ENCODE results near the gene NKX6-1.

The NKX6-1 gene

DNA sequence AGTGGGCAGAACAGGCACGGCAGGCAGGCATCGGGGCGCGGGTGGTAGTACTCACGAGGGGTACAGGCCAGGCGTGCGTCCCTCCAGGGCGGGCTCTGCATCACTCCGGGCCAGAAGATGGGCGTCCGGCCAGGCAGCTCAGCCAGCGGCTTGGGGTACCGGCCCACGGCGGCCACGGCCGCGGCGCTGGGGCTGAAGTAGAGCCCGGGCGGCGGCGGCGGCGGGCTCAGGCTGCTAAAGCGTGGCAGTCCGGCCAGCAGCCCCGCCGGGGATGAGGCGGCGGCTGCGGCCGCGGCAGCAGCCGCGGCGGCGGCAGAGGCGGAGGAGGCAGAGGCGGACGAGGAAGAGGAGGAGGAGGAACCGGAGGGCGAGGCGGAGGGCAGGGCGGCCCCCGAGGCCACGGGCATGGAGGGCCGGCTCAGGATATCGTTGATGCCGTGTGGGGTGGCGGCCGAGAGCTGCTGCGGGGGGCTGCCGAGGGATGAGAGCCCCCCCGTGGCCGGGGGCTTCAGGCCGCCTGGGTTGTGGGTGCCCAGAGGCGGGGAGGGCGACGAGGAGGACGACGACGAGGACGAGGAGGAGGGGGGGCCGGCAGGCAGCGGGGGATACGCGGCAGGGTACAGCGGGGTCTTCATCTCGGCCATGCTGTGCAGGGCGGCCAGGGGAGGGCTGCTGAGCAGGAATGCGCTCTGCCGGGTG is 1.4 kb downstream of the NKX6-1 start:
- DNase-seq = no peak

DNA sequence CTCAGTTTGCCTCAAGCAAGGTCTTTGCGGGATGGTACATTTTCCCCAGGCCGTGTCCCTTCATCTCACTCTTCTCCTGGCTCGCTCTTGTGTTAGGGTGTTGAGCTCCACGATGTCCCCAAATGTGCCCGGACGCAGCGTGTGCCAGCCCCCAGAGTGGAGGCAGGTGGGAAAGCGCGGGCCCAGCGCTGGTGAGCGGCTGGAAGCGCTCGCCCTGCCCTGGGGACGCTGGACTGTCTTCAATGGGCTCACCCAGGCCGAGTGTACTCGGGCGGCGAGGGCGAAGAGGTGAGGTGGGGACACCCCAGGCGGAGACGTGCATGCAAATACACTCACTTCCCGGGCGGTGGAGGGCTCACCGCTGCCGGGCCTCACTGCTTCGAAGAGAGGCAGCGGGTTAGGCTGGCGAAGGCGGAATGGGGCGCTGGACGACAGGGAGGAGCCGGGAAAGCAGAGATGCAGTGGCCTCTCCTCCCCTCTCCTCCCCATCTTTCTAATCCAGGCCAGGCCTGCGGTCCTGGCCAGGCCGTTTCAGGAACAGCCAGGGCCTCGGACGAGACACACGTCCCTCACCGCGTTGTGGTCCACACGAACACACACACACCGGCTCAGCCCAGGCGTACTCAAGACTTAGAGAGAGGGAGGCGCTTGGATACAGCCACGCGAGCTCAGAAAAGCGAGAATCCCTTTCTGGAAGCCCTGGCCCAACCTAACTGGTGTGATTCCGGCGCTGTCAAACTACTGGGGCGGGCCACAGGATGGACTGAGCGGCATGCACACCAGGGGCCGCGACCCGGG is 2.2 kb downstream of the NKX6-1 start:
- no peak for DNase-seq

DNA sequence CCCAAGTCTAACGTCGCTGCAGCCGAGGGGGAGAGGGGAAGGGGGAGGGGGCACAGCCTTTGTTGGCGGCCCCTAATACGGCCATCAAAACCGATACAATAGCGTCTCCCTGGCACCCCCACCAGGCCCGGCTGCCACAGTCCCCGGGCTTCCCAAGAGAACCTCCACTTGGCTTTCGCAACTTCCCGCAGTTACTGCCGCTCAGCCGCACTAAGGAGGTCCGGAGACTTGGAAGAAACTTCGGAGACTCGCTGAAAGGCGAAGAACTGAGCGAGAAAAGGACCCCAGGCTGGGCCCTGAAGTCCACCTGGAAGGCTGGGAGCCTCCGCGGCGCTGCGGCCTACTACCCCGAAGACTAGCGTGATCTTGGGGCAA is 2.8 kb downstream of the NKX6-1 start:
- no peak for DNase-seq

DNA sequence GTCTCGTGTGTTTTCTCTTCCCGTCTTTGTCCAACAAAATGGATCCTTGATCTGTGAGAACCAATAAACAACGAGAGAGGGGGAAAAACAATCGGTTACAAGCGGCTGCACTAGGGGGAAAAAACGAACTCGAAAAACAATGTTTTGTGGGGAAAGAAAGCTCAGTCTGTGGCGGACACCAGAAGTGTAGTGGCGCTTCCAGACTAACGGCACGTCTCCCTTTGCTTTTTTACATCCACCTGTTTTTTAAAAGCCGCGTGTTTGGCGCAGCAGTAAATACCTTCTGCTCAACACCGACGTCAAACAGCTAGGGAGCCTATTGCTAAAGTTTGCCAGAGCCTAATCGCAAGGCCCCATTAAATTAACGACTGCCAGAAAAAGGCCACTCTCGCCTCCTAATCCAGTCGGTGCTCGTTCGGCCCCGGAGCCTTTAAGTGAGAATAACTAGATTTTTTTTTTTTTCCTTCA is 3.3 kb downstream of the NKX6-1 start:
- no peak for DNase-seq

DNA sequence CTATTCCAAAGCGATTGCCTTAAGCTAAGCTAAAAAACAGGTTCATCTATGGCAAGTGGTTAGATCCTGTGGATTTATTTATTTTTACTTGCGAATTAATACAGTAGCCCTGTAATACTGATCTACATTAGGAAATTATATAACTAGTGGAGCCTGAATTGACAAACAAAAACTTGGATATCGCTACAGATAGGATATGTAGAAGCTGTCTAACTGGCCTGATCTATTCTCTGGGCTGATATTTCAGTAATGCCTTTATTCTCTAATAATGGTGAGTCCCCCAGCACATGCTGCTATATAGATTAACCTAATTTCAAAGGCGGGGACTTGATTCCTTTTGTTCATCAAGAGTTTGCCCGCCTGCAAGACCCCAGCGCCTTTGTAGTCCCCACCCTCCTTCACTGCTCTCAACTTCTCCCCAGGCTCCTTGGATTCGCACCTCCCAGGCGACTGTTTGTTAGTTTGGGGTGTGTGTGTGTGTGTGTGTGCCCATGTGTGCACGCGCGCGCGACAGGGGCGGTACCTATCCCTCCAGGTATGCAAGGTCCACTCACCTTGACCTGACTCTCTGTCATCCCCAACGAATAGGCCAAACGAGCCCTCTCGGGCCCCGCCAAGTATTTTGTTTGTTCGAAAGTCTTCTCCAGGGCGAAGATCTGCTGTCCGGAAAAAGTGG is 3.8 kb downstream of the NKX6-1 start:
- no peak for DNase-seq

DNA sequence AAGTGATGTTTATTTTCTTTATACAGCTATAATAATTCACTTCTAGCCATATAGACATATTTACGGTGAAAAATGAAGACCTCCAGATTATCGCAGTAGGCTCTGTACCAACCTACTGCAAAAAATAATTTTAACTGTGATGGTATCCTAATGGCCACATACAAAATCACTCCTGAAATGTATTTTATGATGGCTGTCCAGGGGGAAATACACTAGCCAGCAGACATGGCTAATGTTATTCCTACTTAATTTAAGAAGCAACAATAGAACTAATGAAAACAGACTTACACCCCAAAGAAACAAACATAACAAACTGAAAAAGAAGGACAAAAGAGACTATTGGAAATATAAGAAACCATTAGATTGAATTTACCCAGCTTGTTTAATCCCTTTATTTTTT is 4.6 kb downstream of the NKX6-1 start:
- no peak for DNase-seq

DNA sequence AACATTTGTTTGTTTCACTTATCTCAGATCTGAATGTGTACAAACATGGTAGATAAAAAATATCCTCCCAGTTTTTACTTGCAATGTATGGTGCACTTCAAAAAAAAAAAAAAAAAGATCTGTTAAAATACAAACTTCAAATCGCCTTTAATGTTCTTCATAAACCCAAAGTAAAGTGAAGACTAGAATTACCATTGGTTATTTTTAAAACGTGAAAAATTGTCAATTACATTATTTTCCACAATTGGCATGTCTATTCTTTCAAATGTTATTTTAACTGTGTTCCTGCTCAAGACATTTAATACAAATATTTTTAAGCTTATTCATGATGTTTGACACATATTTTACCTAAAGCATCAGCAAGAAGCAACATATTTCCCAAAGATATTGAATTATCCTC is 5.0 kb downstream of the NKX6-1 start:
- no peak for DNase-seq

DNA sequence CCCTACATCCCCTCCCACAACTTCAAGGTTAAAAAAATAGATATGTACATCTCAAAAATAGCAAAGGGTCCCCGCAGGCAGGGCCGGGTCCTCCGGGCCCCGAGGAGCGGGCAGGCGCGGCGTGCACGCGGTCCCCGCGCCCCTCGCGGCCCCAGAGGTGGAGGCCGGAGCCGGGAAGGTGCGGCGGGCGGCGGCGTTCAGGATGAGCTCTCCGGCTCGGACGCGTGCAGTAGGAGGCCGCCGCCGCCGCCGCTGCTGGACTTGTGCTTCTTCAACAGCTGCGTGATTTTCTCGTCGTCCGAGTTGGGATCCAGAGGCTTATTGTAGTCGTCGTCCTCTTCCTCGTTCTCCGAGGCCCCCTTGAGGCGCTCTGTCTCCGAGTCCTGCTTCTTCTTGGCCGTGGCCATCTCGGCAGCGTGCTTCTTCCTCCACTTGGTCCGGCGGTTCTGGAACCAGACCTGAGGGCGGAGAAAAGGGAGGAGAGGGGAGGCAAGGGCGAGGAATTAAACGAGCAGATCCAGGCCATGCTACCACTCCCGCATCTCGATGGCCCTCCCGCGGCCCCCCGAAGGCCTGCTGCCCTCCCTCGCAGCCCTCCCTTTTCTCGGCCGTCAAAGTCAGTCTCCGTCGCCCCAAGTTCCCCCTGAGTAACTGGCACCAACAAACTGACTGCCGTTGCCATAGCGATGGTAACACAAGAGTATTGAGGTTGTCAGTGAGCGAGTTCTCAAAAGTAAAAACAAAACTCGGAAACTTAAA is 5.8 kb downstream of the NKX6-1 start:
- DNase-seq = no peak

DNA sequence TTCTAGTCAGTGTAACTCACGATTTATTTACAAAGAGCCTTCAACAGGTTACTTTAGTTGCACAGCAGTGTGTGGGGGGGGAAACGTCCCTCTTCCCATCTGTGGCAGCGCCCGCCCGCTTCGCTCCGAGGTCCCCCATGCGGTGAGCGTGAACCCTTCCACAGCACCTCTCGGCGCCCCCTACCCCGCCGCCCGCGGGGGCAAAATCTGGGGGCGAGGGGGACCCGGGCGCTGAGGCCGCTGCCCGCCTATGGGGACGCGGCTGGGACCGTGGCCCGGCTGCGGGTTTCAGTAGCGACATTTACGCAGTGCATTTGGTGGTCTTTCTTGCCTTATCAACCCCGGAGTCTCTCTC is 6.4 kb downstream of the NKX6-1 start:
- no peak for DNase-seq

DNA sequence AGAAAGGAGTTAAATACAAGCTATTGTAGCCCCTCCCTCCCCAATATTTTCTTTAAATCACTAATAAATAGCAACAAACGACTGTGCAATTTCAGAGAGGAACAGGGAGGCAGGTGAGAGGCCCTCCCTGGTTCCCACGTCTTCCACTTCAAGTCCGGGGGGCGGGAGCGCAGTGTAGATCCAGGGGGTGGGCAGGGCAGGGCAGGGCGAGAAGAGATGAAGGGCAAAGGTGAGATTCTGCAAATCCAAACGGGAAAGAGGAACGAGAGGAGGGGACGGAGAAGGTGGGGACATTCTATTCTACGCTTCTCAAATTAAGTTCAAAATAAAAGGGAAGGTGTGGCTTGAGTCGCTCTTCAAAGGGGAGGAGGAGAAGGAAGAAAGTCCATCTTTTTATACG is 6.8 kb downstream of the NKX6-1 start:
- DNase-seq = no peak

DNA sequence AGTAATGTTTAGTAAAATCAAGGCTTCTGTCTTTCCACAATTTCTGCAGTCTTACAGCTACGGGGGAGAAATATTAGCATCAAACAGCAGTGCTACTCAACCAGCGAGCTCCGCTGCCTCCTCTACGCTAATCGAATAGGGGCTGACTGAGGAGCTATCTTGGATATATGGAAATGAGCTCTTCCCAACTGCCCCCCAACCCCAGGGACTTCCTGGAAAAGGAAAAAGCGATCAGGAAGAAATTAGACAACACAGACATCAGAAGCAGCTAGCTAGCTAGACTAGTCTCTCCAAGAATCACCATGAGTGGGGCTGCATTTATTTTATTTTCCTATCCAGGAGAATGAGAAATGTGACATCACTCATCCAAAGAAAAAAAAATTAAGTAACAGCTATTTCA is 7.6 kb downstream of the NKX6-1 start:
- DNase-seq = no peak

DNA sequence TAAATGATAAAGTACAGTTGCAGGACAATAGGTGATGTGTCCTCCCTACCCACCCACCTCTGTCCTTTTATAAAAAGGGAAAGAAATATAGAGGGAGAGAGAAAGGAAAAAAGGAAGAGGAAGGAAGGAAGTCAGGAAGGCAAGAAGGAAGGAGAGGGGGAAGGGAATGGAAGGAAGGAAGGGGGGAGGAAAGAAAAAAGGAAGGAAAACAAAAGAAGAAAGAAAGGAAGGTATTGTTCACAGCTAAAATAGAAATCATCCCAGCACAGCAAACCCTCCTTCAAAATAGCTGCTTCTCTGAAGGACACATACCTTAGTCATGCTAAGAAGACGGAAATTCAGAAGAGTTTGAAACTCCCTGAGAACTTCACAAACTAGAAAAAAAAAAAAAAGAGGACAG is 8.4 kb downstream of the NKX6-1 start:
- DNase-seq = no peak

DNA sequence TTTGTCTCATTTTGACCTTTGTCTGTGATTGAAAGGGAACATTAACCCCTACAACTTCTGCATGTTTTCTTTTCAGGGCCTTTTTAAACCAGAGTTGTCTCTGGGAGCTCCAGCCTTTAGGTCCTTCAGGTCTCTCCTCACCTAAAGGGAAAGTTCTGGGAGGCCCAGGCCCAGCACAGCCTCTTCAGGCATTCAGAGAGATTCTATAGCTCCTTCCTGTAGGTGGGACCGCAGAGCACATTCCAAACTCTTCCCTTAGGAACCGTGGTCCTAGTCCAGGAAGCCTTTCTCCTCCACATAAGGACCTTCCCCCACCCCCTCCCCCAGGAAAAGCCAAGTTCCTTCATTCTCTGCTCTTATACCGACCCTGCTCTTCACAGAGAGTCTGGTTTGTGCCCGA is 14.9 kb downstream of the NKX6-1 start:
- DNase-seq = no peak

DNA sequence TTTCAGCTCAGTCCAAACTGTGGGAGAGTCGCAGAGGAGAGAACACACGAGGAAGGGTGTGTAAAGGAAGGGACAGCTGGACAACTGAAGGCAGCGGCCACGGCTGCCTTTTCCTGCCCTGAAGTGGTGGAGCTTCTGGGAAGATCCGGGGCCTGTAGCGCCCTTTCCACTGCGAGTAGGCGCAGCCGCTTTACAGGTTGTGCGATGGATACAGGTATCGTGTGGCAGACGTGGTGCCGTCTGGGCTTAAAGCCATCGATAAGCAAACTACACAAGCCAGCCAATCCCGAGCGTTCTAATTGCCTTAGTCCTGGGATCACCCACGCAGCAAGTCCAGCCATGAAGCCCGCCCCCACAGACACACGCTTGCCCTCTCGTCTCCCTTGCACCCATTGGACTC is 15.4 kb downstream of the NKX6-1 start:
- DNase-seq = no peak

DNA sequence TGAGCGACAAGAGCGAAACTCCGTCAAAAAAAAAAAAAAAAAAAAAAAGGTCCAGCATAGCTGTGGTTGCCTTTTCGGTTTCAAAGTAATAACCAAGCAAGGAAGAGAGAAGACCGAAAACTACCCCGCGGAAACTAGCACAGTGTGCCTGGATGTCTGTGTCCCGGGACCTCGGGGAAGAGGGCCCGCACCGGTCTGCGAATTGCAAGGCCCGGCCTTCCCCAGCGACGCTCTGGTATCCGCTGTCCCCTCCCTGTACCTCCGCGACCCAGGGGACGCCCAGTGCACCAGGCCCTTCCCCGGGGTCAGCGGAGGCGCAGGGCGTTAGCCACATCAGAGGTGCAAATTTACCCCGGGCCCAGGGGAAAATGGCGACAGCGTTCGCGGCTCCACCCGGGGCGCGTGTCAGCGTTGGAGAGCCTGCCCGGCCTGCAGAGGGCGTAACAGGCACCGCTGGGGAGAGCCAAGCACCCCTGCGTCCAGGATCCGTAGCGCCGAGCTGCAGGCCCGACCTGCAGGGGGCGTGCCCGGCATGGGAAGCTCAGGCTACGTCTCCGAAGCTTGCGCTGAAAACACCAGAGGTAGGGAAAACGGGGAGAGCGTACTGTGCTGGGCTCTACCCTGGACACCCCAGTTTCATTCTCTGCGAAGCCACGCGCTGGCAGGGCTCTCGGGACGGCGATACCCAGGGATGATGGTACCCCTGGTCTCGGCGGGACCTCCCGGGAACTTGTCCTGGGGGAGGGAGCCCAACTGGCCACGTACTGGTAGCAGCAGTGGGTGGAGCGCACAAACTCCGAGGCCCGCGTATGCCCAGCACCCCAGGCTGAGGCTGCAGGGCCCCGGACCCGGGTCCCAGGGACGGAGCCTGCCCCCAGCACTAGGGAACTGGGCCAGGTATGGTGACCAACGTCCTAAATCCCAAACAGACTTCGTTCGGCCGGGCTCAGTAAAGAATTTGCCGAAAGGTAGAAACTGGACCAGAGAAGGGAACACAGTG is 16.2 kb downstream of the NKX6-1 start:
- DNase-seq = no peak

DNA sequence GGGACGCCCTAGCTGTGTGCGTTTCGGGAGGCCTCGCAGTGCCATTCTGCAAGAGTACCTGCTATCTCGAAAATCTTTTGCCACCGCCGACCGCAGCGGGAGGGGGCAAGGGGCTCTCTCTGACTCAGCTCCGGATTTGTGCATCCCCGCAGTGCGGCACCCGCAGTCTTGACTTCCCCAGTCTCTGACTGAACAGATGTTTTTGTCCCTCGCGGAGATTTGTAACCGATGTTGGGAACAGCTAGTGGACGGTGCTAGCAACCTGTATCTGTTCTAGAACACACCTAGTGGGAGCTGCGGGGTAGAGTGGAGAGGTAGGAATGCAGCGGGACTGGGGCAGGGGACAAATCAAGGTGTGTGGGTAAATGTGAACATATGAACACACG is 17.2 kb downstream of the NKX6-1 start:
- DNase-seq = no peak

DNA sequence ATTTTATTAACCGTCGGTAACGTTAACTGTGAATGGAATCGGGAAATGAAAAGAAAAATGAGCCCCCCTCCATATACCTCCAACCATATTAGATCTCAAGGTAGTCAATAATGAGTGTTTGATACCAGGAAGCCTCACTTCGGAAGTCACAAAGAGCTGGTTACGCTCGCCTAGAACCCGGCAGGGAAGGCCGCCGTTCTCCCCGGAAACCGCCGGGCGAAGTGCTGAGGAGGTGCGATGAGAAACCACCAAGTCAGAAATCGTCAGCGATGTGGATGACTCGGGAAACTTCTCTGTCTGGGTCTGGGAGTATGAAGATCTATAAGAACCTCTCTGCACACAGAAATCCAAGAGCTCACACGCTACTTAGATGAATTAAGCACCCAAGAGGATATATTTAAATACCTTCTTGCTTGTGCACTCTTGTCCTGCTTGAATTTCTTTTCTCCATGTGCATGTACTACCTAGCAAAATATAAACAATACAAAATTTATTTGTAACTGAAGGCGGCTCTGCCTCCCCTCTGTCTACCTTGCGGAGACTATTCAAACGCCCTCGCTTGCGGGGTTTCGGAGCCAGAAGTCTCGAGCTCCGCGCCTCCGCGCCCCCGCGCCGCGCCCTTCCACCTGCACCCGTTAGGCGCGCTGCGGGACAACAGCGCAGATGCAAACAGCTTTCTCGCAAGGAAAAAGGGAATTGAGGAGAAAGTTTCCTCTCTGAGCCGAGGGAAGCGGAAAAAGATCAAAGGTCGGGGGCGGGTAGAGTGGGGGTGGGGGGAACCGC is 17.8 kb downstream of the NKX6-1 start:
- no peak for DNase-seq

DNA sequence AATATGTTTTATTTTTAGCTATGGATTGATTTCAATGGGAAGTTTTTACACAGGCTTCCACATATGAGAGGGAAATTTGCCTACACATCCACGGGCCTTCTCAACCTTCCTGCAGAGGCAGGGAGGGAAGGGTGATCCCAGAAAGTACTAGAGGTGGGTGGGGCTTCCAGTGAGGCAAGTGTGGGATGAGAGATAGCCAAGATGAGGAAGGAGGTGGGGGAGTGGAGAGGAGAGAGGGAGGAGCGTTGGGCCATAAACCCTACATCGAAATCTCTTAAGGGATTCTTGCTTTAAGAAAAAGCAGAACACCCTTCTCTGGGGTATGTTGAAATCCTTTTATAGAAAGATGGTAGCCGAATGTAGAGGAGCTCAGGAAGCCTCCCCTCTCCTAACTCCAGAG is 19.0 kb downstream of the NKX6-1 start:
- no peak for DNase-seq

DNA sequence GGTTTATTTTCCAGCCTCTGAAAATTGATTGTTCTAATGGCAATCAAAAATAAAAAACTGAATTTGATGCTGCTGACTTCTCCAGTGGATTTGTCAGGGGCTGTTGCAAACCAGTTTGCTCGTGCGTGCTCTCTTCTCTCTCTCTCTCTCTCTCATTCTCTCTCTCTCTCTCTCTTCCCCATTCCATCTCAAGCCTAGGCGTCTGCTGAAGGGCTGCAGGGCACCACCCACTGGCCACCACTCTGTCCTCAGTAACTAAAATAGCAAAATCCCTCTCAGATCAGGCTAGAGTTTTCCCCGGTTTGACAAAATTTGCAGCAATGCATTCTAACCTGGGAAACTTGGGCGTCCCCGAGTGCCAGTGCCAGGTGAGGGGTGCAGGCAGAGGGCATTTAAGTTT is 19.4 kb downstream of the NKX6-1 start:
- DNase-seq = no peak

DNA sequence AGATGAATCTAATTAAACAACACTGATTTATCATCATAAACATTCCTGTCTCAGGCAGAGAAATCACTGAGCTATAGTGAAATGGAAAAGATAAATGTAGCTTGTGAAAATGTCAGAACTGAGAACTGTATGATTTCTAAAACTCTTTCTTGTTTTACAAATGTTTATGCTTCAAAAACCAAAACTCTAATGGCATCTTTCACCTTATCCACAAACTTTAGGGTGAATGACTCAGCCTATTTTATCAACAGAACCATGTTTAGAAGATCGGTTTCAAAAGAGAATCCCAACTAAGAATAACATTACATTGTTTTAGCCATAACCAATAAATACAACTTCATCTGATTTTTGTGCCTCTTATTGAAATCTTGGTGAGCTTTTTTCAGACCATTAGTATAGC is 21.4 kb downstream of the NKX6-1 start:
- DNase-seq = no peak

DNA sequence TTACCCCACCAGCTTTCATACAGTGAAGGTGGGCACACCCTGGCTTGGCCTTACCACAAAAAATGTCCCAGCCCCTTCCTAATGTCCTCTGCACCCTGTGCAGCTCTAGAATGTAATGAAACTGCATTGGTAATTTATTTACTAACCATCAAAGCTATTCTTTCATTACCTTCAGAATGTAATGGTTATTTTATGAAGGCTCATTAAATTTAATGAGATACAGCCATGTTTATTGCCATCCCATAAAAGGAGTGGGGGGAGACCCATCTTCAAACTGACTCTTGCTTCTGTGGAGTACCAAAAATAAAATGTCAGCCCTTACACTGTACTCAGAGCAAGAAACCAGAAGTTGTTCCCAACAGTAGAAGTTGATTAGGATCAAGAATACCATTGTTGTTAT is 25.0 kb downstream of the NKX6-1 start:
- DNase-seq = no peak
